ENCODE results near the gene NDUFA12.

DNA sequence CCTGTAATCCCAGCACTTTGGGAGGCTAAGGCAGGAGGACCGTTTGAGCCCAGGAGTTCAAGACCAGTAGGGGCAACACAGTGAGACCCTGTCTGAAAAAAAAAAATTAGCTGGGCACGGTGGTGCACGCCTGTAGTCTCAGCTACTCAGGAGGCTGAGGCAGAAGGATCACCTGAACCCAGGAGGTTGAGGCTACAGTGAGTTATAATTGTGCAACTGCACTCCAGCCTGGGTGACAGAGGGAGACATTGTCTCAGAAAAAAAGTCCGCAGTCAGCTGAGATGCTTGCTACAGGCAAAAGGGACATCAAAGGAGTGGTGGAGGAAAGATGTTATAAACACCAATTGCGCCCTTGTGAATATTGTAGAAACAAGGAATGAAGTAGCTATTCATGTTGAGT lies 77.8 kb downstream of the NDUFA12 start:
- TF ChIP-seq POLR2A (IDR thresholded peaks at IDR 0.05; ENCODE audit: low read depth, low read length) (no peak), NFE2L2 (IDR thresholded peaks at IDR 0.05; ENCODE audit: low read depth, low read length) (no peak), CEBPB (IDR thresholded peaks at IDR 0.05; ENCODE audit: low read depth, low read length) (no peak), CHD1 (IDR thresholded peaks at IDR 0.05; ENCODE audit: low read depth, low read length) (no peak), MAZ (IDR thresholded peaks at IDR 0.05; ENCODE audit: borderline replicate concordance, low read depth, low read length) (no peak), RAD21 (IDR thresholded peaks at IDR 0.05; ENCODE audit: low read length) (no peak), BHLHE40 (IDR thresholded peaks at IDR 0.05; ENCODE audit: low read depth, low read length) (no peak), RCOR1 (IDR thresholded peaks at IDR 0.05; ENCODE audit: insufficient replicate concordance, low read length) (no peak)
- TF ChIP-seq, protein P1, sequence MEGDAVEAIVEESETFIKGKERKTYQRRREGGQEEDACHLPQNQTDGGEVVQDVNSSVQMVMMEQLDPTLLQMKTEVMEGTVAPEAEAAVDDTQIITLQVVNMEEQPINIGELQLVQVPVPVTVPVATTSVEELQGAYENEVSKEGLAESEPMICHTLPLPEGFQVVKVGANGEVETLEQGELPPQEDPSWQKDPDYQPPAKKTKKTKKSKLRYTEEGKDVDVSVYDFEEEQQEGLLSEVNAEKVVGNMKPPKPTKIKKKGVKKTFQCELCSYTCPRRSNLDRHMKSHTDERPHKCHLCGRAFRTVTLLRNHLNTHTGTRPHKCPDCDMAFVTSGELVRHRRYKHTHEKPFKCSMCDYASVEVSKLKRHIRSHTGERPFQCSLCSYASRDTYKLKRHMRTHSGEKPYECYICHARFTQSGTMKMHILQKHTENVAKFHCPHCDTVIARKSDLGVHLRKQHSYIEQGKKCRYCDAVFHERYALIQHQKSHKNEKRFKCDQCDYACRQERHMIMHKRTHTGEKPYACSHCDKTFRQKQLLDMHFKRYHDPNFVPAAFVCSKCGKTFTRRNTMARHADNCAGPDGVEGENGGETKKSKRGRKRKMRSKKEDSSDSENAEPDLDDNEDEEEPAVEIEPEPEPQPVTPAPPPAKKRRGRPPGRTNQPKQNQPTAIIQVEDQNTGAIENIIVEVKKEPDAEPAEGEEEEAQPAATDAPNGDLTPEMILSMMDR (conservative IDR thresholded peaks at IDR 0.05; ENCODE audit: low read depth, low read length): no peak
- TF ChIP-seq, protein P2, sequence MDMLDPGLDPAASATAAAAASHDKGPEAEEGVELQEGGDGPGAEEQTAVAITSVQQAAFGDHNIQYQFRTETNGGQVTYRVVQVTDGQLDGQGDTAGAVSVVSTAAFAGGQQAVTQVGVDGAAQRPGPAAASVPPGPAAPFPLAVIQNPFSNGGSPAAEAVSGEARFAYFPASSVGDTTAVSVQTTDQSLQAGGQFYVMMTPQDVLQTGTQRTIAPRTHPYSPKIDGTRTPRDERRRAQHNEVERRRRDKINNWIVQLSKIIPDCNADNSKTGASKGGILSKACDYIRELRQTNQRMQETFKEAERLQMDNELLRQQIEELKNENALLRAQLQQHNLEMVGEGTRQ (IDR thresholded peaks at IDR 0.05; ENCODE audit: low read depth, low read length): no peak
